Lung microvascular endothelial cell (primary cell): ENCODE data around the gene RNF112. TPM values are rescaled to one million over a fixed set of nuclear protein-coding genes. Genes with fewer than 3 reads are reported as not detected.

Source experiments
- DNase-seq, 2 donors: peaks; one replicate each; pipeline versions ENCODE4 v3.0.0 to v3.0.0-alpha.2; 2010; ENCODE audit warnings: low read depth in 2 of 2
- total RNA-seq: library from RNA; depleted of rRNA; stranded (reverse); fragments of >200 nt; gene quantifications from 2 replicates; pipeline ENCODE4 v1.2.1, GENCODE V29; 2014

Gene RNF112
- total RNA-seq, 1 donor from 2014 or later: 0.20 TPM

DNA sequence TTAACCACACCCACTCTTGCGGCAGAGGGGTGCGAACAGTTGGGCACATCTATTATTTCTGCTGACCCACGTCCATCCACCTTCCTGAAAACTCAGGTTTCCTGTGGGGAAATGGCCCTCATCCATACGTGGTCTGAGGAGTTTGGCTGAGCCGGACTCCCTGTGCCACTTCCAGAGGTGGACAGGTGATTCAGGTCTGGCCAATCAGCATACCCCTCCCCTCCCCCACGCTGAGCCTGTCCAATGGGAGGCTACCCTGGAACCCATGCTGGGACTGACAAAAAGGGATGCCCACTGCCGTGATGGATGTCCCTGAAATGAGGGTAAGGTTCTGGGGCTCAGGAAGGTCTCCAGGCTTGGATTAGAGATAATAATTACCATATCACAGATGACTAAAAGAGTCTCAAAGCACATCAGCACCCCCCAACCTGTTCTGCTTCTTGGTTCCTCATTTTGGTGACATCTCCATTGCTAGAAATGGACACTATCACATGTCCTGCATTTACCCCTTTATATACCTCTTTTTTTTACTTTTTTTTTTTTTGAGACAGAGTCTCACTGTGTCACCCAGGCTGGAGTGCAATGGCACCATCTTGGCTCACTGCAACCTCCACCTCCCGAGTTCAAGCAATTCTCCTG lies 38.0 kb upstream of the RNF112 start:
- DNase-seq: no peak

DNA sequence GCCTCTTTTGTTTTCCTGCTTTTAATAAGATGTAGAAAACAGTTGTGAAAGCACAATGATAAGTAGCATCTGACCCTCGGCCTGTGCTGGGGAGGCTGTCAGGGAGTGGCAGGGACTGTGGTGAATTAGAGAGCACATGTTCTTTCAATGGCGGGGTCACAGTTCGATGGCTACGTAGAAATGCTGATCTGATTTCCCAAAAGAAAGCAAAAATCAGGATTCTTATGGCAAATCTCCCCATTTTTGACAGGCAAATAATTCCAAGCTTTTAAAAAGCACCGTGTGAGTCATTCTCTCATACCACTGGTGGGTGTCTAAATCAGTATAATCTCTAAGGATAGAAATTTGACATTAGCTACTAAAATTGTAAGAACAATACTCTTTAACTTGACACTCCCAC lies 36.9 kb upstream of the RNF112 start:
- DNase-seq: no peak

DNA sequence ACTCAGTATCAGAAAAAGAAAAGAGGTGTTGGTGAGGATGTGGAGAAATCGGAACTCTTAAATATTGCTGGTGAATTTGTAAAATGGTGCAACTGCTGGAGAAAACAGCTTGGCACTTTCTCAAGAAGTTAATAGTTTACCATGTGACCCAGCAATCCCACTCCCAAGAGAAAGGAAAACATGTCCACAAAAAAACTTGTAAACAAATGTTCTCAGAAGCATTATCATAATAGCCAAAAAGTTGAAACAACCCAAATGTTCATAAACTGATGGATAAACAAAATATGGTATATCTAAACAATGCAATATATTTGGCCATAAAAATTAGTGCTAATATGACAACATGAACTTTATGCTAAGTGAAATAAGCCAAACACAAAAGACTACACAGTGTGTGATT lies 35.3 kb upstream of the RNF112 start:
- no peak for DNase-seq

DNA sequence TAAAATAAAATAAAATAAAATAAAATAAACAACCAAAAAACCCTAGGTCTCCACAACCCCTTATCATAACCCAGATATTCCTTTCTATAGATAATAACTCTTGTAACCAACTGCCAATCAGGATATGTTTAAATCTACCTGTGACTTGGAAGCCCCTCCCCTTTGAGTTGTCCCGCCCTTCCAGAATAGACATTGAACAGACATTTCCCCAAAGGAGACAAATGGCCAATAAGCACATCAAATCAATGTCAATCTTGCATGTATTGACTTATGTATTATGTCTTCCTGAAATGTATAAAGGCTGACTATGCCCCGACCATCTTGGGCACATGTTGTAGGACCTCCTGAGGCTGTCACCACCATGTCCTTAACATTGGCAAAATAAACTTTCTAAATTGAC lies 34.2 kb upstream of the RNF112 start:
- no peak for DNase-seq

DNA sequence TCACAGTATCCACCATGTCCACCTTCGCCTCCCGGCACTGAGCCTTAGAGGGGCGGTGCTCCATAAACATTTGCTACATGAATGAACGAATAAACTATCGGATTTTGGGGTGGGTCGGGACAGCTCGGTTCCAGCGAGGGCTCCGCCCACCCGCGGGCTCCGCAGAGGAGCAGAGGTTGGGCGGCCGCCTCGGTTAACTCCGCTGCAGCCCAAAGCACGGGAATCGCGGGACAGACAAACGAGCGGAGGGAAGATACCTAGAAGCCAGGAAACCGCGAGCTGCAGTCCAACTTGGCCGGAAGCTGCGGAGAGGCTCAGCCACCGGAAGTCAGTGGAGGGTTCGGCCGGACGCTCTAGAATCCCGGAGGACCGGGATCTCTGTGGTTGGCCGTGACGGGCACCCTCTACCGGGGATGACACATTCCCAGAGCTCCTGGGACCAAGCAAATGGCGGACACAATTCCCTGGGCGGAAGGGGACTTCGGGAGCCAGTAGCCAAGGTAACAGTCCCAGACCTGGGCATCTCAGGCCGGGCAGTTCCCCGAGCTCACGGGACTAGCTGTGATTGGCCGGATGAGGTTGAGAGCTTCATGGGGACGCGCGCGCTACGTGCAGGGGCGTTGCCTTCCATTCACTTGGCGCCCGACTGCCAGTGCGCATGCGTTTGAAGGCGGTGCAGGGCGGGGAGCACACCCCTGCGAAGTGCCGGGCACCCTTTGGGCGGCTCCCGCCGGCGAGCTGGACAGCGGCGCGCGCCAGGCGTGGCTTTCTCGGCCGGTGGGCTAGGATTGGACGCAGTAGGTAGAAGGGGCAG lies 33.2 kb upstream of the RNF112 start:
- peak; percentile 99 to 100 for DNase-seq

DNA sequence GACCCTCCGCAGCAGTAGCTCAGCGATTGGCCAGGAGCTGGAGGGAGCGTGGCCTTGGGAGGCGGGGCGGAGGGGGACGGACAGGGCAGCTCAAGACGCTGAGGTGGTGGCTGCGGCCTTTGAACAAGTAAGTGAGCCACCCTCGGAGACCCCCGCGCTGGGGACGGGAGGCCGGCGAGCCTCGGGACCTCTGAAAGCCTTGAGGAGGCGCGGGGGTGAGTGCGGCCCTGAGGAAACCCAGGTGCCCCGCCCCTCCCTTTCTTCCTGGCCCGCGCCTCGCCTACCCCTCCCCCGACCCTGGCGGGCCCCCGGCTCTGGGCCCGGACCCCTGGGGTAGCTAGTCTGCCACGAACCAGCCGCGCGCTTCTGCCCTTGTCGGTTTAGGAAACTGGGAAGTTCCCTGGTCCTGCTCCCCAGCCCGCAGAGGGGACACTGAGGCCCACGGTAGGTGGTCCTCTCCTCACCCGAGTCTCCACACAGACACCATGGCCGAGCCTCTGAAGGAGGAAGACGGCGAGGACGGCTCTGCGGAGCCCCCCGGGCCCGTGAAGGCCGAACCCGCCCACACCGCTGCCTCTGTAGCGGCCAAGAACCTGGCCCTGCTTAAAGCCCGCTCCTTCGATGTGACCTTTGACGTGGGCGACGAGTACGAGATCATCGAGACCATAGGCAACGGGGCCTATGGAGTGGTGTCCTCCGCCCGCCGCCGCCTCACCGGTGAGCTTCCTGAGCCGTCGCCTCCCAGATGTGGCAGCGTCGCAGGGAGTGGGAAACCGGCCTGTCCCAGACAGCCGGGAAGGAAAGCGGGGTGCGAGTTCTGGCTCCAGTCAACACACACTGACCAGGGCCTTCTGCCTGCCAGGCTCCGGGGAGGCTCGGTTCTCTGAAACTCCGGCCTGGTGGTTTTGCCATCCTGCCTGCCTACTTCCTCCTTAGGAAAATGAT lies 32.3 kb upstream of the RNF112 start, which contains the start of gene MAPK7:
MAPK7 (plus strand) TSS at position 83 of the 945 bp plus-strand sequence; CDS start at position 486, 403 bp downstream.
- DNase-seq: peak; percentile 17 to 23

DNA sequence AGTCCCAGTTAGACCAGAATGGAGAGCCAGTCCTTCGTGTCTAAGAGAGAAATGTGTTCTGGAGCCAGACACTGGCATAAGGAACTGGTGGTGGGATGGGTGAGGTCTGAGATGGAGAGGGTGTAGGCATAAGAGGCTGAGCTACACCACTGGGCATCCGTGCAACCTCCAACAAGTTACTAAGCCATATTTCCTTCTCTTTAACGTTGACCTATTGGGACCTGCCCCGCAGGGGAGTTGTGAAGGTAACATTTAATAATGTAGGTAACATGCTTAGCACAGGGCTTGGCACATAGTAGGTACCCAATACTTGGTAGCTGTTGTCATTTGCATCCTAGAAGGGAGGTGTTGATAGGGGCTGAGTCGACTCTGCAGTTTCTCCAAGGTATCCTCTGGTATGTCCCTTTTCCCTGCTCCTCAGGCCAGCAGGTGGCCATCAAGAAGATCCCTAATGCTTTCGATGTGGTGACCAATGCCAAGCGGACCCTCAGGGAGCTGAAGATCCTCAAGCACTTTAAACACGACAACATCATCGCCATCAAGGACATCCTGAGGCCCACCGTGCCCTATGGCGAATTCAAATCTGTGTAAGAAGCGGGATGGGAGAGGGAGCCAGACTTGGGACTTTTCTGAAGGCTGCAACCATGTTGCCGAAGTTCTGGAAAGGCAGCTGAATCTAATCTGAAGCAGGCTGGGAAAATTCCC lies 31.5 kb upstream of the RNF112 start:
- DNase-seq: no peak

DNA sequence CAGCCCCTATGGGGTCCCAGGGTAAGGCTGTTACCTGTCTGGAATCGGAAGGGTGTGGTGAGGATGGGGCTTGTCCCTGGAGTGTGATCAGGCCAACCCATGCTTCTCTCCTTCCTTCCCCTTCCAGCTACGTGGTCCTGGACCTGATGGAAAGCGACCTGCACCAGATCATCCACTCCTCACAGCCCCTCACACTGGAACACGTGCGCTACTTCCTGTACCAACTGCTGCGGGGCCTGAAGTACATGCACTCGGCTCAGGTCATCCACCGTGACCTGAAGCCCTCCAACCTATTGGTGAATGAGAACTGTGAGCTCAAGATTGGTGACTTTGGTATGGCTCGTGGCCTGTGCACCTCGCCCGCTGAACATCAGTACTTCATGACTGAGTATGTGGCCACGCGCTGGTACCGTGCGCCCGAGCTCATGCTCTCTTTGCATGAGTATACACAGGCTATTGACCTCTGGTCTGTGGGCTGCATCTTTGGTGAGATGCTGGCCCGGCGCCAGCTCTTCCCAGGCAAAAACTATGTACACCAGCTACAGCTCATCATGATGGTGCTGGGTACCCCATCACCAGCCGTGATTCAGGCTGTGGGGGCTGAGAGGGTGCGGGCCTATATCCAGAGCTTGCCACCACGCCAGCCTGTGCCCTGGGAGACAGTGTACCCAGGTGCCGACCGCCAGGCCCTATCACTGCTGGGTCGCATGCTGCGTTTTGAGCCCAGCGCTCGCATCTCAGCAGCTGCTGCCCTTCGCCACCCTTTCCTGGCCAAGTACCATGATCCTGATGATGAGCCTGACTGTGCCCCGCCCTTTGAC lies 30.3 kb upstream of the RNF112 start:
- no peak for DNase-seq

DNA sequence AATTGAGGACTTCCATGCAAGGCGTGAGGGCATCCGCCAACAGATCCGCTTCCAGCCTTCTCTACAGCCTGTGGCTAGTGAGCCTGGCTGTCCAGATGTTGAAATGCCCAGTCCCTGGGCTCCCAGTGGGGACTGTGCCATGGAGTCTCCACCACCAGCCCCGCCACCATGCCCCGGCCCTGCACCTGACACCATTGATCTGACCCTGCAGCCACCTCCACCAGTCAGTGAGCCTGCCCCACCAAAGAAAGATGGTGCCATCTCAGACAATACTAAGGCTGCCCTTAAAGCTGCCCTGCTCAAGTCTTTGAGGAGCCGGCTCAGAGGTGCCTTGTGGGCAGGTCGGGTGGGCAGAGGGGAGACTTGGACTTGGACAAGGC lies 29.7 kb upstream of the RNF112 start:
- no peak for DNase-seq

DNA sequence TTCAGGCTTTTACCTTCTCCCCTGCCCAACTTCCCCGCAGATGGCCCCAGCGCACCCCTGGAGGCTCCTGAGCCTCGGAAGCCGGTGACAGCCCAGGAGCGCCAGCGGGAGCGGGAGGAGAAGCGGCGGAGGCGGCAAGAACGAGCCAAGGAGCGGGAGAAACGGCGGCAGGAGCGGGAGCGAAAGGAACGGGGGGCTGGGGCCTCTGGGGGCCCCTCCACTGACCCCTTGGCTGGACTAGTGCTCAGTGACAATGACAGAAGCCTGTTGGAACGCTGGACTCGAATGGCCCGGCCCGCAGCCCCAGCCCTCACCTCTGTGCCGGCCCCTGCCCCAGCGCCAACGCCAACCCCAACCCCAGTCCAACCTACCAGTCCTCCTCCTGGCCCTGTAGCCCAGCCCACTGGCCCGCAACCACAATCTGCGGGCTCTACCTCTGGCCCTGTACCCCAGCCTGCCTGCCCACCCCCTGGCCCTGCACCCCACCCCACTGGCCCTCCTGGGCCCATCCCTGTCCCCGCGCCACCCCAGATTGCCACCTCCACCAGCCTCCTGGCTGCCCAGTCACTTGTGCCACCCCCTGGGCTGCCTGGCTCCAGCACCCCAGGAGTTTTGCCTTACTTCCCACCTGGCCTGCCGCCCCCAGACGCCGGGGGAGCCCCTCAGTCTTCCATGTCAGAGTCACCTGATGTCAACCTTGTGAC lies 29.1 kb upstream of the RNF112 start:
- no peak for DNase-seq

DNA sequence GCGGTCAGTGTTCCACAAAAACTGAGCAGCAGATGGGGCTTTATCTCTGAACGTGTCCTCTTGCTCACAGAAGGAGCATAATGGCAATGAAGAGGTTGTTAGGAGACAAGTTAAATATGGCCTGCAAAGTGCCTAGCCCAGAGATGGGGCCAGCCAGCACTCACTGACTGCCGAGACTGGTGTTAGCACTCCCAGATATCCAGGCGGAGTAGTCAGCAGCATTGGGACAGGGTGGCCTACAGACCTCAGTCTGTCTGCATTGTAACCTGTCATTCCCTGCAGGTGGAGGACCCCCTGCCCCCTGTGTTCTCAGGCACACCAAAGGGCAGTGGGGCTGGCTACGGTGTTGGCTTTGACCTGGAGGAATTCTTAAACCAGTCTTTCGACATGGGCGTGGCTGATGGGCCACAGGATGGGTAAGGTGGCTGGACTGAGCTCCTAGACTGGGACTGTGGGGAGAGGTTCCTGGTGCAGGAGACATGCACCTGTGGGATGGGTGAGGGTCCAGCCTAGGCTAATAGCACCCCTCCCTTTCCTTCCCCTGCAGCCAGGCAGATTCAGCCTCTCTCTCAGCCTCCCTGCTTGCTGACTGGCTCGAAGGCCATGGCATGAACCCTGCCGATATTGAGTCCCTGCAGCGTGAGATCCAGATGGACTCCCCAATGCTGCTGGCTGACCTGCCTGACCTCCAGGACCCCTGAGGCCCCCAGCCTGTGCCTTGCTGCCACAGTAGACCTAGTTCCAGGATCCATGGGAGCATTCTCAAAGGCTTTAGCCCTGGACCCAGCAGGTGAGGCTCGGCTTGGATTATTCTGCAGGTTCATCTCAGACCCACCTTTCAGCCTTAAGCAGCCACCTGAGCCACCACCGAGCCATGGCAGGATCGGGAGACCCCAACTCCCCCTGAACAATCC lies 28.2 kb upstream of the RNF112 start:
- no peak for DNase-seq

DNA sequence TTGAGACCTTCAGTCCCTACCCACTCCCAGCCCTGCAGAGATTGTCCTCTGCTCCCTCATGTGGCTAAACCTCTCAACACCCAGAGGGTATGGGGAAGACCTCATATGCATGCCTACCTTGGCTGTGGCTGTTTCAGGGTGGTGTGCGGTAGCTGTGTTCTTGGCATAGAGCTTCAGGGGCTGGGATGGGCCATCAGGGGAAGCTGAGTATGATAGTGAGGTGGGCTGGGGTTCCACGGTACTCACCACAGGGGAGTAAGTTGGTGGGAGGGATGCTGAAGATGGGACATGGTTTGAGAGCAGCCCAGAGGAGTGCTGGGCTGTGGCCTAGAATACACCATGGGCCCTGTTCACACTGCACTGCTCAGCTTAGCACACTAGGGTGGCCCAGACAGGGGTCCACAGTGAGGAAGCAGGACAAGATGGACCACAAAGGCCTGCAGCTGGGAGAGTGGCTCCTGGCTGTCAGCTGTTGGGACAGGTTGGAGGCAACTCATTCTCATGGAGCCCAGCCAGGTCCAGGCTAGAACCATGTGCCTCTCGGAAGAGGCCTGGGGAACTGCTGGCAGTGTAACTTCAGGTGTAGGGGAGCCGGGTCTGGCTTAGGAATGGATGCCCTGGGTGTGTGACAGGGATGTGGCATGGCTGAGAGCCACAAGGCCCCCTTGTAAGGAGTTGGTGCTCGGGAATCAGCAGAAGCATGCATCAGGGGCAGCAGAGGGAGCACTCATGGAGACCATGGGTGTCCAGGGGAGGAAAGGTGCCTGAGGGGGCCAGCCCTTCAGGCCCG lies 27.2 kb upstream of the RNF112 start:
- DNase-seq: no peak

DNA sequence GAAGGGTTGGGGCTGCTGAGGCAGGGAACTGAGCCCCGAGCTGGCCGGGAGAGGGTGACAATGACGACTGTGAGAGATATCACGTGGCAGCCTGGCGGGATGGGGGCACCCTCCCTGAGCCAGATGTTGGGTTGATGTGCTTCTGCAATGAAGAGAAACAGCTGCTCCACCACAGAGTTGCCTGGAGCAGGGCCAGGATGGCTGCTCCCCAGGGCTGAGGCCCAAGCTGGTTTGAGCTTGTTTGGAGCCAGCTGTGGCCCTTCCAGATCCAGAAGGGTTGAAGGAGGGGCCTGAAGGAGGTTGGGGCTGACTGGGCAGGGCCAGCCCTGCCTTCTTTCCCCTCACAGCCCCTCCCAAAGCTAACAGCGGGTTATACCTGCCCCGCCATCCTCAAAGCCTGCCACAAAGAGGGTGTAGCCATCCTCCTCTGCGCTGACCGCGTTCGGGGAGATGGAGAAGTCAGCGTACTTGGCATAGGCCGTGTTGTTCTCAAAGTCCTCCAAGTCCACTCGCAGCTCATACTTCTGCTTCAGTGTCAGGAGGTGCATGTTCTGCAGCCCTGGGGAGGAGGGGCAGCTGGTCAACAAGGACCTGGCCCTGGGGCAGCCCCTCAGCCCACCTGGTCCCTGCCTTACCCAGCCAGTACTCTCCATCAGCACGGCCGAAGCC lies 26.2 kb upstream of the RNF112 start:
- DNase-seq: no peak

DNA sequence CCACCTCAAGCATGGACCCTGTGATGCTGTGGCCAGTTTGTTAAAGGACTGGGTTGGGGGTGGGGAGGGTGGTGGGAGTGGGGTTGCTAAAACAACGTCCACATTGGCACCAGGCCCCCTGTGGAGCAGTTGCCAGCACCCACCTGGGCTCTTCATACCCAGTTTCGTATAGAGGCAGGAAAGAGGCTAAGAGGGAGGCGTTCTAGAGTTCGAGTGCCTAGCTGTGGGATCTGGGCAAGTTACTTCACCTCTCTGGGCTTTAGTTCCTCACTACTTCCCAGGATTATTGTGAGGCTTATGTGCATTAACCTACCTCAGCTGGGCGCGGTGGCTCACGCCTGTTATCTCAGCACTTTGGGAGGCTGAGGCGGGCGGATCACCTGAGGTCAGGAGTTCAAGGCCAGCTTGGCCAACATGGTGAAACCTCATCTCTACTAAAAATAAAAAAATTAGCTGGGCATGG lies 25.5 kb upstream of the RNF112 start:
- DNase-seq: no peak

DNA sequence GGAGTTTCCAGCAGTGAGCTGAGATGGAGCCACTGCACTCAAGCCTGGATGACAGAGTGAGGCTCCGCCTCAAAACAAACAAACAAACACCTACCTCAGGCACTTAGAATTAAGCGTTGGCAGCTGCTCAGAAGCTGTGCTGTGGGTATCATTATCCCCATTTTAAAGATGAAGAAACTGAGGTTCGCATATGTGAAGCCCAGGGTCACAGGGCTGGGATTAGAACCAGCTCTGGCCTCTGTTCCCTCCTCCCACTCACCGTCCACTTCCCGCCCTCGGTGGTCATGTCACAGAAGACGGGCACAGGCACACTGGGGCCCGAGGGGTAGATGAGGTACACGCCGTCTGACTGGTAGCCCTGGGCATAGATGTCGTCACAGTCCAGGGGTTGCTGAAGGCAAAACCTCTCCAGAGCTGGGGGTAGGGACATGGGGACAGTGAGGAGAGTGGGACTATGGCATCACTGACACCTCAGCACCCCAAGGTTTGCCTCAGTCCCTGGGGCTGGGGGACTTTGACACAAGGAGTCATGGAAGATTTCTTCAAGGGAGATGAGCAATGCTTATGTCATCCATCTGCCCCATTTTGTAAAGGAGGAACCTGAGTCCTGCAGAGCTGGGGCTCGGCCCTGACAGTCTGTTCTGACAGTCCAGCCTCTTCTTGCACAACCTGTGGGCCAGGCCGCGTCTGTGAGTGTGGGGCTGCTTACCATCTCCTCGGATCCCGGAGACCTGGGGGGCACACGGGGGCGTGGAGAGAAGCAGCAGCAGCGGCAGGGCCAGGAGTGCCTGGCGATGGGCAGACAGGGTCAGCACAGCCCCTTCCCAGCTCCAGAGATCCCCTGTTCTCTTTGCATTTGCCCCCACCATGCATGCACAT lies 24.7 kb upstream of the RNF112 start:
- no peak for DNase-seq
